Amniotic epithelial cell (primary cell): ENCODE measurements around the gene PCBP3.
A peak's percentile ranks its signal among the peaks of the same experiment; 100 is the strongest.

Source experiments
- DNase-seq: peaks from one replicate; pipeline ENCODE4 v3.0.0-alpha.2; 2010; ENCODE audit warnings: low read depth

Gene PCBP3

GRCh38 chr21:45724994-45725843 lies 81.7 kb downstream of the PCBP3 start:
- no peak for DNase-seq

GRCh38 chr21:45725844-45726200 lies 82.3 kb downstream of the PCBP3 start:
- no peak for DNase-seq

- no peak for DNase-seq
These were observed 82.9 kb downstream of the PCBP3 start for GRCh38 chr21:45726438-45726837.

GRCh38 chr21:45727390-45727789 lies 83.9 kb downstream of the PCBP3 start:
- DNase-seq, result no peak

- no peak for DNase-seq
These were observed 91.9 kb downstream of the PCBP3 start for GRCh38 chr21:45735259-45736000.

- DNase-seq, result peak; percentile 56
These were observed 92.6 kb downstream of the PCBP3 start for GRCh38 chr21:45736042-45736689.

GRCh38 chr21:45736690-45737484 lies 93.4 kb downstream of the PCBP3 start:
- DNase-seq, result peak; percentile 11

GRCh38 chr21:45737485-45738166 lies 94.1 kb downstream of the PCBP3 start:
- DNase-seq, result no peak

- no peak for DNase-seq
These were observed 95.9 kb downstream of the PCBP3 start for GRCh38 chr21:45739218-45740087.

- DNase-seq, result no peak
These were observed 96.5 kb downstream of the PCBP3 start for GRCh38 chr21:45740088-45740440.

- no peak for DNase-seq
These were observed 97.2 kb downstream of the PCBP3 start for GRCh38 chr21:45740491-45741357.

GRCh38 chr21:45741691-45742090 lies 98.2 kb downstream of the PCBP3 start:
- no peak for DNase-seq

GRCh38 chr21:45742247-45742646 lies 98.7 kb downstream of the PCBP3 start:
- DNase-seq, result no peak

- DNase-seq, result no peak
These were observed 101.7 kb downstream of the PCBP3 start for GRCh38 chr21:45745256-45745655.

- no peak for DNase-seq
These were observed 103.8 kb downstream of the PCBP3 start for GRCh38 chr21:45747233-45747766.

- peak; percentile 54 for DNase-seq
These were observed 104.4 kb downstream of the PCBP3 start for GRCh38 chr21:45747802-45748445.

- no peak for DNase-seq
These were observed 105.1 kb downstream of the PCBP3 start for GRCh38 chr21:45748593-45748992.

- no peak for DNase-seq
These were observed 106.4 kb downstream of the PCBP3 start for GRCh38 chr21:45749974-45750373.

- DNase-seq, result no peak
These were observed 107.4 kb downstream of the PCBP3 start for GRCh38 chr21:45750936-45751335.
